SK-N-MC (cell line): ENCODE data around the gene ANKRD13C.

Experiments
- EZH2 ChIP-seq: fragments of 200-600 bp; sonication (generic); IDR thresholded peaks from one replicate; pipeline ENCODE4 v1.6.1; 2017; ENCODE audit warnings: antibody characterized with exemption
- FOXP2 ChIP-seq: optimal IDR thresholded peaks from 2 replicates; pipeline ENCODE3; 2011; ENCODE audit warnings: mild to moderate bottlenecking, moderate library complexity; ENCODE audit not compliant: insufficient read depth; ENCODE audit errors: extremely low read length, control extremely low read depth
- POLR2AphosphoS5 ChIP-seq: IDR thresholded peaks from 2 replicates; pipeline ENCODE4 v1.6.1; 2012; ENCODE audit warnings: mild to moderate bottlenecking, low read depth, low read length, borderline replicate concordance

DNA sequence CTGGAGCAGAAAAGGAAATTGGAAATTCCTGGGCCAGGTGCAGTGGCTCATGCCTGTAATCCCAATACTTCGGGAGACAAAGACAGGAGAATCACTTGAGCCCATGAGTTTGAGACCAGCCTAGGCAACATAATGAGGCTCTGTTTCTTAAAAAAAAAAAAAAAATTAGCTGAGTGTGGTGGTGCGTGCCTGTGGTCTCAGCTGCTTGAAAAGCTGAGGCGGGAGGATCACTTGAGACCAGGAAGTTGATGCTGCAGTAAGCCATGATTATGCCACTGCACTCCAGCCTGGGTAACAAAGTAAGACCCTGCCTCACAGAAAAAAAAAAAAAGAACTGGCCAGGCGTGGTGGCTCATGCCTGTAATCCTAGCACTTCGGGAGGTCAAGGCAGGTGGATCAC is 76.6 kb downstream of the ANKRD13C start:
- no peak for TF ChIP-seq EZH2
- no peak for TF ChIP-seq POLR2AphosphoS5
- TF ChIP-seq FOXP2 = no peak
